Measurements from ENCODE around the gene ATP10A.

The ATP10A gene

DNA sequence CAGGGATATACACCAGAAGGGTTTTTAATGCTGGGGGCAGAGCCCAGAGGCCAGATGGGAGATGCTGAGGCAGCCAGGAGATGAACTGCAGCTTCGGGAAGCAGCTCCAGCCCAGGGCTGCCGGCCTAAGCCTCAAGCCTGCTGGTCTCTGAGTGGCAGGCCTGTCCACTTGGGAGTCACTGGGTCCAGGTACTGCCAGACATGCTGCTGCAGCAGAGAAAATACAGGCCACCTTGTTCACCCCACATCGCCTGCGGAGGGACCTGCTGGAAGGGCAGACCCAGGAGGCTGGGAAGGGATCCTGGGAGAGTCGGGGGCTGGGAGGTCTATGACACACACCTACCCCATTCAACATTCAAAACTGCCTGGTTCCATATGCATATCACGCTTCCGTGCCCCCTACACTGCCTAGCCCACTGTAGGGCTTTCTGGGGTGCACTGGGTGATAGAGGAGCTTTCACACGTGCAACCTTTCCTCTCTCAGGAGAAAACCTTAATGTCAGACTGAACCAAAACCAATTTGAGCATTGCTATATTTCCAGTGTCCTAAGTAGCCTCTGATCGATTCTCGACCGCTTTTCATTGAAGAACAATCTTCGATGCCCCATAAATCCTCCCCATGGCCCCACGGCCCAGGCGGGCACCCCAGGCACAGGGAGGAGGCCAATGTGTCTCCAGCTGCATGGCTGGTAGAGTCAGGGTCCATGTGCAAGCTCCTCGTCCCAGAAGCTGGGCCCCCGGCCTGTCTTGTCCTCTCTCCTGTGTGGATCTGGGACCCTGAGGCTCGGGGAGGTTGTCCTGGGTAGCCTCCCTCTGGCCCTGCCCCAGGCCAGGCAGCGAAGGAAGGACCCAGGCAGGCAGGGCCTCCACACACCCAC, 147.4 kb downstream of the ATP10A start:
- no peak for DNase-seq

DNA sequence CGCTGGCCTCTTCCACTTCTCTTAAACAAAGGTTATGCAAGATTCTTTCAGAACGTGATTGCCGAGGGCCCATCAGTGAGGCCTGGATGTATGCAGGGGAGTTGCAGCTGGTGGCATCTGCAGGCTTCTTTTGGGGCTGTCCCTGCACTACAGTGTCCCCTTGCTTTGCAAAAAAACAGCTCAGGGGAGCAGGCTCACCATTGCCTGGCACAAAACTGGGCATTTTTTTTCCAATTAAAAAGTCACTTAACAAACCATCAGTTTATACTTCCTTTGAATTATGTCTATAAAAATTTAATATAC, 148.6 kb downstream of the ATP10A start:
- DNase-seq, result no peak

DNA sequence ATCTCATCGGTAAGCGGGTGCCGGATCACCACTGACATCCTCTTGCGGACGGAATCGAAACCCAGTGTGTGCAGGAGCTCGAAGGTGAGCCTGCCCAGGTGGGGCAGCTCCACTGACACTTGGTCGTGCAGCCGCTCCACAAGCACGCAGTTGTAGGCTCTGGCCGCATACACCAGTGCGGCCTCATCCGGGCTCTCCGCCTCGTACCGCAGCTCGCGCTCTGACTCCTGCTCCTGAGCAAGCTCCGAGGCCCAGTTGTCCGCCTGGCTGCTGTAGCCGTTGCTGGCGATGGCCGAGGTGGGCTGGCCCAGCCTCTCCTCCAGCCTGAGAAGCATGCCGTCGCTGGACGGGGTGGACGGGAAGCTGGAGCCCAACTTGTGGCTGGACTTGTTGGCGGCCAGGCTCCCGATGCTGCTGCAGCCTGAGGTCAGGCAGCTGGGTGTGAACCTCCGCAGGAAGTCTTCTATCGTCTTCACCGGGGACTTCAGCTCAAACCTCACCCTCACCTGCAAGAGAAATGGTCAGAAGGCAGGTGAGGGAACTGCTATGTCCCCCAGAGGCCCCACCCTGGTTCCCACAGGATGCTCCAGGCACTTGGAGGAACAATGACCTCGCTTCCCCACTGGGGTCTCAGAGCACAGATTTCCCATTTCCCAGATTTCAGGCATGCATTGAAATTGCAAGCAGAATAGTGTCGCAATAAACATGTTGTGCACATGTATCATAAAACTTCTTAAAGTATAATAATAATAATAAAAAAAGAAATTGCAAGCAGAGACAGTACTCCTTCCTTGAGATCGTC, 149.2 kb downstream of the ATP10A start:
- DNase-seq, result no peak

DNA sequence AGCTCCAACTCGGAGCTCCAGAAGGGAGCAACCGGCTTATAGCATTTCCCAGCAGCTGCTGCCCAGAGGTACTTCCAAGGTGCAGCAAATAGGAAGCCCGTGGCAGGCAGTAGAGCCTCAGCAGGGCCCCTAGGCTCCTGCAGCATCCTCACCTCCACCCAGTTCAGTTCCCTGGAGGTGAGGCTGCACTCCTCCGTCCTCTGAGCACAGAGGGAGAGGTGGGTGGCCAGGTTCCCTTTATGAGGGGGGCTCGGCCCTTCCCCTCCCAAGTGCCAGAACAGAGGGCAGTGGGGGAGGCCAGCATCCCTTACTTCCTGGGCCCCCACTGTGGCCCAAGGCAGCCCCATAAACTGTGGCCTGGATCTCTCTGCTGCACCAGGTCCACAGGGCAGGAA, 150.2 kb downstream of the ATP10A start:
- DNase-seq, result no peak

DNA sequence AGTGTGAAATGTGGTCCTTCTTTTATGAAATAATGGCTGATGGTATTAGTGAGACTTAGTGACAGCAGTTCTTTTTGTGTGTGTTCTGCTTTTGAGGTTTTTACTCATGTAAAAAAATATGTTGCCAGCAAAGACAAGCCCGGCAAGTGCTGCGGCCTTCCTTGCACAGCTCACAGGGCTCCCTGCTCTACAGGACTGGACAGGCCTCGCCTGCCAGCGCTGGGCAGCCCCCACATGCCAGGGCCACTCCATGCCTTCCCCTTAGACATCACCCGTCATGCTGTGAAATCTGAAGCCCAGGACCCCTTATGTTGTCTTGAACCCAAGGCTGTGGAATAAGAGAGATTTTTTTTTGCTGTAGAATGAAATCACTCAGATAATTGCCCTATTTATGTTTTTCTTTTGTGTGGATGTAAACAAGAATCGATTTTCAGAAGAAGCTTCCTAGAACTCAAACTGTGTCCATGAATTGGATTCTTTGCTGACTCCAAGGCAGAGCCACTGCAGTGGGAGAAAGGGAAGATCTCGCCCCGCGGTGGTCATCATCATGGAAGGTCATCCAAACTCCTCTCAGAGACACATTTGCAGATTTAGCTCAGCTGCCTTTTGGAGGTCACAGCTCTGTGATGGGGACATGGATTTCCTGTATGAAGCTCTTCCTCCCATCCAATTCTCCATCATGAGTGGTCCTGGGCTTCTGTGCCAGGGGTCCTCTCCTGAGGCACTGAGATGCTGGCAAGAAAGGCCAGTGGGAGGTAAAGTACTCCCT, 150.8 kb downstream of the ATP10A start:
- DNase-seq, result no peak

DNA sequence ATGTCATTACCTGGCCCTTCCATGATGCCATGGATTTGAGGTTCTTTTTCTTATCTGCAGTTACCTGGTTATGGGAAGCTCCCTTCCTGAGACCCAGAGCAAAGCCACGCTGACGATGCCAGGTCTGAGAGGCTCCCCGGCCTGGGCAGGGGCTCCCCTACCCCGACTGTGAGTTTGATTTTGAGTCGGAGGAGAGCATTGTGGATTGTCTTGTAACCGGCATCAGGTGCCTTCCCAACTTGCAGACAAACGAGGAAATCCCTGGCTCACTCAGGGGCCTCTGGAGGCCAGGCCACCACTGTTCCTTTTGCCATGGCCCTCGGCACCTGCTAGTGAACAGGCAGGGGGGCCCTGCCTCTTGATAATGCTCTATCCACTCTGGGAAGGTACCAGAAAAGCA, 151.4 kb downstream of the ATP10A start:
- no peak for DNase-seq

DNA sequence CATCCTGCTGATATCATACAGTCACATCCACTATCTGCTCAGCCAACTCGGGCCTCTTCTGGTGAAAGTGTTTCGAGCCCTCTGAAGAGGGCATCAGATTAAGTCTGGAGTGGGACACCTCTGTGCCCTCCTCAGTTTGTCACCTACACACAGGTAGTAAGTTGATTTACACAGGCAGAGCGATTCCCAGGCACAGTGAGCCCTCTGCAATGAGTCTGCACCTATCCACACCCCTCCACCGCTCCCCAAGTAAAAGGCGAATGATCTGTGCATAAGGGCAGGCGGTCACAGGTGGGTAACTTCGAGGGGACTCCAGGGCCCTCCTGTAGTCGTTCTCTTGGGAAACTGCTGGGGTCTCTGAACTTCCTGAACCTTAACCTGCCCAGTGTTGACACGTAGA, 152.0 kb downstream of the ATP10A start:
- DNase-seq, result no peak

DNA sequence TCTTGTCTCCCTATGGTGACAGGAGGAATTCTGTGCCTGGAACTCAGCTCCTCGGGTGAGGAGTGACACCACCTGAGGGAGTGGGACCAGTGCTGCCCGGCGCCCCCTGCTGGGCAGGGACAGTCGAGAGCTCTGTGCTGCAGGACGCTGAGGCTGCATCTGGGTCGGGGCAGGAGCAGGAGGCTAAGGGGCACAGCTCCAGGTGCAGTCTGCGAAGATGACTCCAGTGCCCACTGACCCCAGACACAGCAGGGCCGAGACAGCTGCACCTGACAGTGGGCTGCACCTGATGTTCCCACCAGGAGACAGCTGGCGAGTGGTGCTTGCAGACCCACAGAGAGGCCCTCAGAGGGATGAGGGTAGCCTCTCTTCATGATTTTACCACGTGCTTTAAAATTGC, 152.9 kb downstream of the ATP10A start:
- DNase-seq, result peak; percentile 11

DNA sequence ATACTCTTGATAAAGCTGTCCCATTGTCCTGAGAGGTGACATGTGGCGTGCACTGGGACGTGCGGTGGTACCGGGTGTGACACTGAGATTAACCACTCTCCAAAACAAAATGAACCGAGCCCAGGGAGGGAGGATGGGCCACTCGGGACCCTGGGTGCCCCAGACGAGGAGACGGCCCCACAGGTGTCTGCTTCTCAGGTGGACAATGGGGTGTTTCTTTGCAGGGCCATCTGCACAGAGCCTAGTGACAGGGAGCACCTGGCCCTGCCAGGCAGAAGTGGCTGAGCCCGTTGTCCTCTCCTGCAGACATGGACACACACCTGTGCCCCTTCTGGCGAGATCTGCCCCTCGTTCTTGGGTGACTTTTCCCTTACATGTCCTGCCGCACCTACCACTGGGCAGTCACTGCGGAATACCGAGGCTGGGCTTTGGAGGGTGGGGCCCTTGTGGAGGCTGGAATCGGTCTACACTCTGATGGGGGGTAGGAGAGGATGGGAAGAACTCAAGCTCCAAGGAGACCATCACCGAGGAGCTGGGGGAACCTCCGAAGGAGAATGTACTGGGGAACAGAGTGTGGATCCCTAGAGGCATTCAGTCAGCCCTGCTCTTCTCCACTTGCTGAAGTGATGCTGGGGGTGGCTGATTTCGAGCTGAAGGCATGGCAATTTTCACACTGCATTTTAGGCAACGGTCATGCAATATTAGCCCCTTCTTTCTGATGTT, 153.5 kb downstream of the ATP10A start:
- DNase-seq, result no peak

DNA sequence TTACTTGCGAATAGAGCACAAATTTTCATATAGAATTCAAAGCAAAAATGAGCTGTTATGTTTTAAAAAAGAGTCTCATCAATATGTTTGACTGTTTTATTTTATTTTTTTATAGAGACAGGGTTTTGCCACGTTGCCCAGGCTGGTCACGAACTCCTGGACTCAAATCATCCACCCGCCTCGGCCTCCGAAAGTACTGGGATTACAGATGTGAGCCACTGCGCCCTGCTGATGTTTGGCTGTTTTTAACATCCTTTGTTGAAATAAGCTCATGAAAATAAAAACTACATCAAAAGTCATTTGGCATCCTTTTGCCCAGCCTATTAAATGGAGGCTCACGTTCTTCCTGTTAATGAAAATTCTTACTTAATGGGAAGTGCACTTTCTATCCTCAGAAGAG, 154.7 kb downstream of the ATP10A start:
- DNase-seq, result no peak

DNA sequence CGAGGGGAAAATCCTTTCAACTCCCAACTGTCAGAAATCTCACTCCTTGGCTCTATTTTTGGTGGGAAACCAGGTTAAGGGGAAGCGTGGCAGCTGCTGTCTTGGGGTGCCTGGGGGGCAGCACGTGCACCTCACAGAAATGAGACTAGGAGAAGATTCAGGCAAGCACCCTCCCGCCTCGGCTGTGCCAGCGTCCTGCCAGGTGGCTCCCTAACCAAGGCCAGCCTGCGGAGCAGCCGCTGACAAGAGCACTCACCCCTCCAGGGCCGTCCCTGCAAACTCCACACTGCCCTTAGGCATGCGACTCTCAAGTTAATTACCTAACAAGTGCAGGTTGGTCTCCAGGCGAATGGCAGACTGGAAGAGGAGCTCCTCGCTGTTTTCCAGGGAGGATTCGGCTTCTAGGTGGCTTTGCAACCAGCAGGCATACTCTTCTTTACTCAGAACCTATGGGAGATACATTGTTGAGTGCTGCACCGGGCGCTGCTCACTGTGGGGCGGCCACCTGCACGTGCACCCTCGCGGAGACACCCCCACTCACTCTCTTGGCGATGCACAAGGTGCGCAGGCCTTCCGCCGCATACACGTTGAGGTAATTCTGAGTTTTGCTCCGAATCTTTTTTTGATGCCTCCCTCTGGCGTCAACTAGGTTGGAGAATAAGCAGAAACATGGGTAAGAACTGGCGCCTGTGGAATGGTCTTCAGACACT, 155.3 kb downstream of the ATP10A start:
- DNase-seq, result no peak

DNA sequence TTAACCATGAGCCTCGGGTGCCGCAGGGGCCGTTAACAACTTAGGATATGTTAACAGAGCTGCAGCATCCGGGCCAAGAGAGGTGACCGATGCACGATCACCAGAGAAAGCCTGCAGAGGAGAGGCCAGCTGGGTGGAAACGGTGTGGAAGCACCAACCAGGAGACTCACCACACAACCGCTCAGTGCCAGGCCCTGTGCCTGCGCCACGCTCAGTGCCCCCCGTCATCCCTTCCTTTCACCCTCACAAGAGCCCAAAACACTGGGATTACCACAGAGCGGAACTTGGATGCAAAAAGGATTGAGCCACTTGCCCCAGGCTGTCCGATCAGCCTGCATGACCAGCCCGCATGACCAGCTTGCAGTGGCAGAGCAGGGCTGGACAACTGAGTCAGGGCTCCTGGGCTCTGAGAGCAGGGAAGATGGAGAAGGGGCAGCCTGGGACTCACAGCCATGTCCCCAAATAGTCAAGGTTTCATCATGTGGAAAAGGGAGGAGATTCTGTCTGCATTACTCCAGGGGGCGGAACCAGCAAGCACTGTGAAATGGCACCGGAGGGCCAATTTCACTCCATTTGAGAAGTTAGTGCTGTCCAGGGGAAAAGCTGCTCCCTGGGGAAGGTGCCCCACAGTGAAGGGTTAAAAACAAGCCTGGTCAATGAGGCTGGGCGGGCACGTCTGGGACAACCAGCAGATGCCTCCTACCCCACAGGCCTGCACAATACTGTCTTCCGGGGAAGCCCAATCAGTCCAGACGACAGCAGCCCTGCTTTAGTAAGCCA, 156.8 kb downstream of the ATP10A start:
- DNase-seq, result no peak

DNA sequence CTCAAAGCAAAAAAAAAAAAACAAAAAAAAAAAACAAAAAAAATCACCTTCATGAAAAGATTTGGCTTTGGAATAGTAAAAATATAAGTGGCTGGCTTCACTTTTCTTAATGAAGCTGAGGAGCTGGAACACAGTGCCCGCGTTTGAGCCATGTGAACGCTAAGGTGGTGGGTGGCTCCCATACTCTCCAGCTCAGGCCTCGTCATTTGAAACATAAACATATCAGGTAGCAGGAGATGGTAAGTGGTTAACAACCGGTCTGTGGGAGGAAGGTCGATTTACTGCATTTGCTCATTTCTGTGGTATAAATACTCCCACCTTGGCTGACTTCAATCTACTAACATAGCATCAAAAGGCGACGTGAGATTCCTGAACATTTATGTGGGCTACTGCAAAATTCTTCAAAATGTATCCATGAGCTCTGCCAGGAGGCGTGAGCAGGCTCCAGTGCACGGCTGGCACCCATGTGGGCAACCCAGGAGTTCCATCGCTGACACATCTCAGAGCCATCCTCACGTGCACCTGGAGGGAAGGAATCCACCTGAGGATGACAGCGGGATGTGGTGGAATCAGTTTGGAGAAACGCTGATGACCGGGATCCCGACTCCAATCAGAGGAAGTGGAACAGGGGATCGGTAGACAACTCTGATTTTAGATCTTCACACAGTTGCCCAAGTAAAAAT, 157.6 kb downstream of the ATP10A start:
- DNase-seq, result no peak

DNA sequence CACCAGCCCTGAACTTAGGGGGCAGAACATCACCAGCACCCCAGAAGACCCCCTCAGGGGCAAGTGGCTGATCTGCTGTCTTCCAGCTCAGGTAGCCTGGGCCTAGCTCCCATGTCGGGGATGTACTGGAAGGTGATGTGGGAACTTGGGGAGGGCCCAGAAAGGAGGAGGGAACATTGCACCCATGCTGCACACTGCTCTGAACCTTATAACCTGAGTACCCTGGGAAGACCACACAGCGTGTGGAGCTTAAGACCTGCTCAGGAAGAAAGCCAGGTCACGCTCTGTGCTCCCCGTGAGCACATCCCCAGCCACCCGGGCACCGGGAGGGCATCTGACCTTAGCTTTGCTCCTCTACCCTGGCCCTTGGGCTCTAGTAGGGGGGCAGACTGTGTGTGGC, 159.4 kb downstream of the ATP10A start:
- no peak for DNase-seq

DNA sequence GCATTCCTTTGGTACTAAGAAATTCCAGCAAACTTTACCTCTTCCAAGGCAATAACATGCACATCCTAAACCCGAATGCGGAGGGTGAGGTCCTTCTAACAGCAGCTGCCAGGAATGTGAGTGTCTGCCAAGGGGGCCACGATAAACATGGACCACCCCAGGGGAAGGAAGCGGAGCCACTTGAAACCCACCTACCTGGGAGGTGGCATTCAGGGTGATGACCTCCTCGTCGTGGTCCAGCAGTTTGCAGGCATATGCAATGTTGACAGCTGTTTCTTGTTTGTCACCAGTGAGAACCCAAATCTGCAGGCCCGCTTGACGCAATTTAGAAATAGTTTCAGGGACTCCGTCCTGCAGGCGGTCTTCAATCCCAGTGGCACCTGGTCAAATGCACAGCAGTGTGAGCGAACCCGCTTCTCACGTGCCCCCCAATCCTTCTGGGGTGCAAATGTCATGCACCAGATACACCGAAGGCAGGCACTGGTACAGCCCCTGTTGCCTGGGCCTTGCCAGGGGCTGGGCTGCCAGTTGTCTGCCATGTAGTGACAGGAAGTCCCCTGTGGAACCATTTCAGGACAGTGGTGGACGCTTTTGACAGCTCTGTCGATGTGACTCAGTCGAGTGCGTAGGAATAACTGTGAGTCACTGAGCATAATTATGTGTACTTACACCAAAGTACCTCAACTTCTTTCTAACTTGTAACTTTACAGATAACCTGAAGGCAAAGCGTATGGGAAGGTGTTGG, 161.2 kb downstream of the ATP10A start:
- DNase-seq, result no peak

DNA sequence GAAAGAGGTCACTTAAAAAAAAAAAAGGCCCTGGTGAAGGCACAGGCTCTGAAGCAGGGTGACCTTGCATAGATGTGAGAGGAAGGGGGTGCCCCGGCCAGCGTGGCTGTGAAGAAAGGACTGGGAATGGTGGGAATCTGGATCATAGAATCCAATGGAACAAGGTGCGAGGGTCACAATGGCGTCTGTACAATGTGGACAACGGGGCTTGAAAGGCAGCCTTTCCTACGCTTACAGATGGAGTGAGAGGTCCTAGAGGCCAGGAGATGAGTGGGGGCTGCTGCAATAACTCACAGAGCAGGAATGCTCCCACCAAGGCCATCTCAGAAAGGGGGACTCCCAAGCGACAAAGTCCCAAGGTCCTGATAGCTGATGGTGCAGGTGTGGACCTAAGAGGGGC, 162.2 kb downstream of the ATP10A start:
- DNase-seq, result no peak

DNA sequence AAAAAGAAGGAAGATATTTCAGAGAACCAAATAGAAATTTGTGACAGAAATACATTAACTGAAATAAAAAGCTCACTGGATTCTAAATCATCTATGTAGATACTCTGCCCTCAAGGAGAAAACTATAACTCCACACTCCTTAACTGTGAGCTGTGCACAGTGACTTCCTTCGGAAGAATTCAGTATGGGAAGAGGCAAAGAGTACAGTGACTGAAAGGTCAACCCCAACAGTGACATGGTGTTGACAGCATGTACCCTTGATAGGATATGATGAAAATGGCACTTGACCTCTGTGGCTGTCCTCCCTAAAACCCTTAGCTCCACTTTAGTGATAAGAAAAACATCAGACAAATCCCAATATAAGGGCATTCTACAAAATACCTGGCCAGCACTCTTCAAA, 165.5 kb downstream of the ATP10A start:
- no peak for DNase-seq

DNA sequence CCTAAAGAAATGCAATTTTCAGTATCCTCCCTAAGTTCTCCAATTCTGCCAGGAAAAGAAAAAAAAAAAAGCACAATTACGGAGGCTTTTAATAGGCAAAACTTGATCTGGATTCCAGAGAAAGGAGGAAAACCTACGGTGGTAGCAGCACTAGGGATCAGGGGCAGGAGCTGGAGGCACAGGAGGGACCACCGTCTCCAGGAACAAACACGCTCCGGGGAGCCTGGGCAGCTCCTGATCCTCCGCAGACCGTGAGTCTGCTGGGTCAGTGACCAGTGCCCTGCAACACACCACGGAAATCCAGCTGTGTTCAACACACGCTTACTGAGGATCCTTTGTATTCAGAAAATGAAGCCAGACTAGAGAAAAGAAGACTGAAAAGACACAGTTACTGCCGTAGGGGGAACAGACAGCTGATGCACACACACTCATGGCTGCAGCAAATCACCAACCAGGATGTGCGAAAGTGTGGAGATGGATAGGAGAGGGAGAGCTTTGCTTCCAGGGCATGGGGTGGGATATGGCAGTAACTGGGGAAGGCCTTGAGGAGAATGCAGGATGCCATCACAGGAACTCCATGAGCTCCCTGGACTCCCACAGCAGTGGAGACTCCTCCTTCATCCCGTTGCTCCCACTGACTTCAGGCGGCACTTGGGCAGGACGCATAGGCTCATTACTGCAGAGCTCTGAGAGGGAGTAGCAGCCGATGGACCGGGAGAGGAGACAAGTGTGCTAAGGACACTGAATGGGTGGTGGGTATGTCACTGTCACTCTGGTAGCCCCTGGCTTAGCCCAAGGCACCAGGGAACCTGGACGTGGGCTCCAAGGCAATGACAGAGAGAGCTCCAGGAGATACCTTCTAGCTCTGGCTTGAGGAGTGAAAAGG, 167.0 kb downstream of the ATP10A start:
- DNase-seq, result no peak

DNA sequence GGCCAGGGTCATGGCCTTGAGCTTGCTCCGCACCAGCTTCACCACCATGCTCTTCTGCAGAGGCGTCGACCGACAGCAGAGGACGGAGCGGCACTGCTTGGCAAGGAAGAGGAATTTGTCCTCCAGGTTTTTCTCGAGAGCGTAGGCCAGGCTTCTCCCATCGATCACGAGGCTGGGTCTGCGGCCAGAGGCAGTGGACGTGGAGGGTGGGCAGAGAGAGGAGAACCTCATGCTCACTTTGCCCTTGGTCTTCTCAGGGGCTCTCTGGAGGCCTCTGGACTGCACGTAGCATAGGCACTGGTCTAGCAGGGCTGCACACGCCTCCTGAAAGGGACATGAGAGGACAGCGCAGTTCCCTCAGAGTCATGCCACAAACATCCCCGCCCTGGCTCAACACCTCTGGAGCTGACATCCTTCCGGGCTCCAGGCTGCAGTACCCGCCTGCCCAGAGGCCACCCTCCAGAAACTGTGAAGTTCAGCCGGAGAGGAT, 168.3 kb downstream of the ATP10A start:
- no peak for DNase-seq
